GM12878 (cell line): ENCODE data around the gene ENPP6.

Source experiments
- BRCA1 ChIP-seq: IDR thresholded peaks from 2 replicates; pipeline ENCODE4 v1.6.1; 2011; ENCODE audit warnings: low read depth, low read length, improper control_type of control experiment
- POLR2A ChIP-seq: IDR thresholded peaks from 2 replicates; pipeline ENCODE4 v1.6.1; 2011; ENCODE audit warnings: low read depth, mild to moderate bottlenecking, low read length
- POLR2AphosphoS2 ChIP-seq: IDR thresholded peaks from 2 replicates; pipeline ENCODE4 v1.6.1; 2011; ENCODE audit warnings: low read depth, mild to moderate bottlenecking, low read length, improper control_type of control experiment, moderate library complexity
- TAF1 ChIP-seq: IDR thresholded peaks from 2 replicates; pipeline ENCODE4 v1.6.1; 2011; ENCODE audit warnings: mild to moderate bottlenecking, low read depth, low read length, borderline replicate concordance
- TF ChIP-seq, protein P1 (sequence below): IDR thresholded peaks from 2 replicates; pipeline ENCODE4 v1.6.1; 2012; ENCODE audit warnings: mild to moderate bottlenecking, low read depth, low read length

DNA sequence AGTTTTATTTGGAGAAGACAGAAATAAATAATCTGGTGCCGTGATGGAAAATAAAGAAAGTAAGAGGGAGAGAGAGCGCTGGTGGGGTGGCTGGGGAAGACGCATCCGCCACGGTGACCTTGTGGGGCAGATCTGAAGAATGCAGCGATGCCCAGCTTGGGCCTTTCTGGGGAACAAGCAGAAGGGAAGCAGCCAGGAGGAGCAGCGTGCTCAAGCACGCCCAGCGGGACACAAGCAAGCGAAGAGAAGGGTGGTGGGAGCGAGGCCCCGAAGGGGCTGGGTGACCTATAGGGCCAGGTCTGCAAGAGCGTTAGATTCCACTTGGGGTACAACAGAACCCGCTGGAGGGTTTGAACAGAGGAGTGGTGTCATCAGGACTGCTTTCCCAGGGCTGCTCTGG lies 12.4 kb downstream of the ENPP6 start:
- TF ChIP-seq TAF1: no peak
- no peak for TF ChIP-seq BRCA1
- TF ChIP-seq POLR2AphosphoS2: no peak
- TF ChIP-seq, protein P1, sequence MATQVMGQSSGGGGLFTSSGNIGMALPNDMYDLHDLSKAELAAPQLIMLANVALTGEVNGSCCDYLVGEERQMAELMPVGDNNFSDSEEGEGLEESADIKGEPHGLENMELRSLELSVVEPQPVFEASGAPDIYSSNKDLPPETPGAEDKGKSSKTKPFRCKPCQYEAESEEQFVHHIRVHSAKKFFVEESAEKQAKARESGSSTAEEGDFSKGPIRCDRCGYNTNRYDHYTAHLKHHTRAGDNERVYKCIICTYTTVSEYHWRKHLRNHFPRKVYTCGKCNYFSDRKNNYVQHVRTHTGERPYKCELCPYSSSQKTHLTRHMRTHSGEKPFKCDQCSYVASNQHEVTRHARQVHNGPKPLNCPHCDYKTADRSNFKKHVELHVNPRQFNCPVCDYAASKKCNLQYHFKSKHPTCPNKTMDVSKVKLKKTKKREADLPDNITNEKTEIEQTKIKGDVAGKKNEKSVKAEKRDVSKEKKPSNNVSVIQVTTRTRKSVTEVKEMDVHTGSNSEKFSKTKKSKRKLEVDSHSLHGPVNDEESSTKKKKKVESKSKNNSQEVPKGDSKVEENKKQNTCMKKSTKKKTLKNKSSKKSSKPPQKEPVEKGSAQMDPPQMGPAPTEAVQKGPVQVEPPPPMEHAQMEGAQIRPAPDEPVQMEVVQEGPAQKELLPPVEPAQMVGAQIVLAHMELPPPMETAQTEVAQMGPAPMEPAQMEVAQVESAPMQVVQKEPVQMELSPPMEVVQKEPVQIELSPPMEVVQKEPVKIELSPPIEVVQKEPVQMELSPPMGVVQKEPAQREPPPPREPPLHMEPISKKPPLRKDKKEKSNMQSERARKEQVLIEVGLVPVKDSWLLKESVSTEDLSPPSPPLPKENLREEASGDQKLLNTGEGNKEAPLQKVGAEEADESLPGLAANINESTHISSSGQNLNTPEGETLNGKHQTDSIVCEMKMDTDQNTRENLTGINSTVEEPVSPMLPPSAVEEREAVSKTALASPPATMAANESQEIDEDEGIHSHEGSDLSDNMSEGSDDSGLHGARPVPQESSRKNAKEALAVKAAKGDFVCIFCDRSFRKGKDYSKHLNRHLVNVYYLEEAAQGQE: no peak
- no peak for TF ChIP-seq POLR2A
